HepG2 (cell line): ENCODE results near the gene NUDT19. TPM values are rescaled to one million over a fixed set of nuclear protein-coding genes. Genes with fewer than 3 reads are reported as not detected.

ENCODE experiments used
- BHLHE40 ChIP-seq: IDR thresholded peaks from 2 replicates; pipeline ENCODE4 v1.6.1; 2011; ENCODE audit warnings: low read length, improper control_type of control experiment
- MAFF ChIP-seq: IDR thresholded peaks from 2 replicates; pipeline ENCODE4 v1.6.1; 2011; ENCODE audit warnings: low read depth, low read length, improper control_type of control experiment
- PITX1 ChIP-seq: sonication (generic); formaldehyde crosslinking; IDR thresholded peaks from 2 replicates; pipeline ENCODE4 v1.5.1; 2020; ENCODE audit warnings: mild to moderate bottlenecking, missing genetic modification reagents
- SAFB2 ChIP-seq: sonication (generic); formaldehyde crosslinking; IDR thresholded peaks from 2 replicates; pipeline ENCODE4 v1.5.1; 2020; ENCODE audit warnings: missing genetic modification reagents, low read depth, mild to moderate bottlenecking, borderline replicate concordance
- THAP11 ChIP-seq: IDR thresholded peaks from 2 replicates; pipeline ENCODE4 v1.6.1; 2016; ENCODE audit warnings: missing biosample characterization, missing genetic modification reagents
- TP53 ChIP-seq: sonication (generic); formaldehyde crosslinking; conservative IDR thresholded peaks from 2 replicates; pipeline ENCODE4 v1.4.0; 2020; ENCODE audit warnings: missing genetic modification reagents
- UBTF ChIP-seq: sonication (generic); formaldehyde crosslinking; IDR thresholded peaks from 2 replicates; pipeline ENCODE4 v1.4.0; 2020; ENCODE audit warnings: mild to moderate bottlenecking, missing genetic modification reagents
- ZFP41 ChIP-seq: sonication (generic); formaldehyde crosslinking; IDR thresholded peaks from 2 replicates; pipeline ENCODE4 v1.4.0; 2020; ENCODE audit warnings: mild to moderate bottlenecking, missing genetic modification reagents, borderline replicate concordance
- ZNF180 ChIP-seq: sonication (generic); formaldehyde crosslinking; IDR thresholded peaks from 2 replicates; pipeline ENCODE4 v1.4.0; 2020; ENCODE audit warnings: low read depth, missing genetic modification reagents, borderline replicate concordance
- ZNF503 ChIP-seq: sonication (generic); formaldehyde crosslinking; IDR thresholded peaks from 2 replicates; pipeline ENCODE4 v1.4.0; 2020; ENCODE audit warnings: missing genetic modification reagents
- polyA plus RNA-seq, 8 experiments: library from polyadenylated mRNA; depleted of rRNA in 3 of 8; stranded (reverse) in 7 of 8; unstranded in 1 of 8; fragments of >200 nt; fragmentation: Illumina TruSeq in 4 of 8; extraction: Trizol in 4 of 8; gene quantifications; 2 replicates each; pipeline versions ENCODE4 v1.2.1 to v1.2.3, GENCODE V29; 2011 to 2016; ENCODE audit warnings: low read depth in 4 of 8, missing spikeins in 1 of 8, mixed read lengths in 1 of 8; ENCODE audit not compliant: insufficient read depth in 1 of 8
- total RNA-seq, 5 experiments: library from RNA; depleted of rRNA; stranded (reverse); fragments of >200 nt; fragmentation: Illumina TruSeq; extraction: Trizol; gene quantifications; 2 replicates each; pipeline ENCODE4 v1.2.3, GENCODE V29; 2016; ENCODE audit warnings: low read depth in 1 of 5
- TF ChIP-seq, protein P1 (sequence below): IDR thresholded peaks from 2 replicates; pipeline ENCODE4 v1.6.1; 2016; ENCODE audit warnings: low read depth, missing genetic modification reagents, missing compliant biosample characterization
- TF ChIP-seq, protein P2 (sequence below): sonication (generic); formaldehyde crosslinking; IDR thresholded peaks from 2 replicates; pipeline ENCODE4 v1.5.0; 2020; ENCODE audit warnings: missing genetic modification reagents, mild to moderate bottlenecking, borderline replicate concordance
- TF ChIP-seq, protein P3 (sequence below): IDR thresholded peaks from 2 replicates; pipeline ENCODE4 v1.6.1; 2016; ENCODE audit warnings: missing biosample characterization, missing genetic modification reagents, low read depth
- TF ChIP-seq, protein P4 (sequence below): sonication (generic); formaldehyde crosslinking; IDR thresholded peaks from 2 replicates; pipeline ENCODE4 v1.4.0; 2020; ENCODE audit warnings: mild to moderate bottlenecking, missing genetic modification reagents

The NUDT19 gene
- total and polyA plus RNA-seq, 2 of the 13 experiments (the other 11 are each of a cell fraction or from before 2014, with no cell fraction given): 3.1 to 3.6 TPM

DNA sequence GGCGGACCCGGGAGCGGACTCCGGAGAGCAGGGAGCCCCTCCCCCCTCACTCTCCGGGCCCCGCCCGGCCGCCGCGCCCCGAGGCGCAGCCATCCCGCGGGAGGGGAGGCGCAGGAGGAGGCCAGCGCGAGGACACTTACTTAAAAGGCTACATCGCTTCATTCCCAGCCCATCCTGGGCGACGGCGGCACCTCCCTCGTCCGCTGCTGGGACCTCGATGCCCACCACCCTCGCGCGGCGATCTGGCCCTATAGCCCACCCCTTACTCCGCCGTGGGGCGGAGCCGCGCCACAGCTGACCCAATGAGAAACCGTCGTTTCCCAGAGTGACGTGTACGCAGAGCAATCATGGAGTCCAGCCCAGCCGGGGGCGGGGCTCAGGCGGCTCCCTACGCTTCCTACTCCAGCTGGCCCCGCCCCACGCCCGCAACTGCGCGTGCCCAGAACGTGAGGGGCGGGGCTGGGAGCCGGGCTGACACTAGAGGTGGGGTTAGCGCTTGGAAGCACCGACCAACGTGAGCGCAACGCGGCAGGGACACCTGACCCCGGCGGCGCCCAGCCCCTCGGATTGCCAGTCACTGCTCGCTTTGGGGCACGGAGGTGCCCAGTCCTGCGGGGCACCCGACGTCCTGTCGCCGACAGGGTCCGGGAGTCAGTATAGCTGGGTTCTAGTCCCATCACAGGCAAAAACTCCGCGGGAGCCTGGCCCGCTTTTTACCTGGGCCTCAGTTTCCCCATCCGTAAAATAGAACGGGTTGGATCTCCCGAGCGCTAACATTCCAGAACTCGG is 16.5 kb upstream of the NUDT19 start, which contains the start of gene ANKRD27 (continued):
- peak; percentile 22; the same call in 1 of the 2 replicates for TF ChIP-seq PITX1 (CRISPR knock-in tag)
- TF ChIP-seq, protein P1, sequence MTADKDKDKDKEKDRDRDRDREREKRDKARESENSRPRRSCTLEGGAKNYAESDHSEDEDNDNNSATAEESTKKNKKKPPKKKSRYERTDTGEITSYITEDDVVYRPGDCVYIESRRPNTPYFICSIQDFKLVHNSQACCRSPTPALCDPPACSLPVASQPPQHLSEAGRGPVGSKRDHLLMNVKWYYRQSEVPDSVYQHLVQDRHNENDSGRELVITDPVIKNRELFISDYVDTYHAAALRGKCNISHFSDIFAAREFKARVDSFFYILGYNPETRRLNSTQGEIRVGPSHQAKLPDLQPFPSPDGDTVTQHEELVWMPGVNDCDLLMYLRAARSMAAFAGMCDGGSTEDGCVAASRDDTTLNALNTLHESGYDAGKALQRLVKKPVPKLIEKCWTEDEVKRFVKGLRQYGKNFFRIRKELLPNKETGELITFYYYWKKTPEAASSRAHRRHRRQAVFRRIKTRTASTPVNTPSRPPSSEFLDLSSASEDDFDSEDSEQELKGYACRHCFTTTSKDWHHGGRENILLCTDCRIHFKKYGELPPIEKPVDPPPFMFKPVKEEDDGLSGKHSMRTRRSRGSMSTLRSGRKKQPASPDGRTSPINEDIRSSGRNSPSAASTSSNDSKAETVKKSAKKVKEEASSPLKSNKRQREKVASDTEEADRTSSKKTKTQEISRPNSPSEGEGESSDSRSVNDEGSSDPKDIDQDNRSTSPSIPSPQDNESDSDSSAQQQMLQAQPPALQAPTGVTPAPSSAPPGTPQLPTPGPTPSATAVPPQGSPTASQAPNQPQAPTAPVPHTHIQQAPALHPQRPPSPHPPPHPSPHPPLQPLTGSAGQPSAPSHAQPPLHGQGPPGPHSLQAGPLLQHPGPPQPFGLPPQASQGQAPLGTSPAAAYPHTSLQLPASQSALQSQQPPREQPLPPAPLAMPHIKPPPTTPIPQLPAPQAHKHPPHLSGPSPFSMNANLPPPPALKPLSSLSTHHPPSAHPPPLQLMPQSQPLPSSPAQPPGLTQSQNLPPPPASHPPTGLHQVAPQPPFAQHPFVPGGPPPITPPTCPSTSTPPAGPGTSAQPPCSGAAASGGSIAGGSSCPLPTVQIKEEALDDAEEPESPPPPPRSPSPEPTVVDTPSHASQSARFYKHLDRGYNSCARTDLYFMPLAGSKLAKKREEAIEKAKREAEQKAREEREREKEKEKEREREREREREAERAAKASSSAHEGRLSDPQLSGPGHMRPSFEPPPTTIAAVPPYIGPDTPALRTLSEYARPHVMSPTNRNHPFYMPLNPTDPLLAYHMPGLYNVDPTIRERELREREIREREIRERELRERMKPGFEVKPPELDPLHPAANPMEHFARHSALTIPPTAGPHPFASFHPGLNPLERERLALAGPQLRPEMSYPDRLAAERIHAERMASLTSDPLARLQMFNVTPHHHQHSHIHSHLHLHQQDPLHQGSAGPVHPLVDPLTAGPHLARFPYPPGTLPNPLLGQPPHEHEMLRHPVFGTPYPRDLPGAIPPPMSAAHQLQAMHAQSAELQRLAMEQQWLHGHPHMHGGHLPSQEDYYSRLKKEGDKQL (CRISPR knock-in tag): no peak
- 0 out of 2 replicates have a peak, but pooled peaks have one; percentile 15 for TF ChIP-seq THAP11 (CRISPR knock-in tag)
- TF ChIP-seq ZFP41 (CRISPR knock-in tag): peak; percentile 42; the same call in 1 of the 2 replicates
- TF ChIP-seq TP53: no peak
- no peak for TF ChIP-seq SAFB2
- TF ChIP-seq ZNF503 (CRISPR knock-in tag): no peak
- TF ChIP-seq, protein P2, sequence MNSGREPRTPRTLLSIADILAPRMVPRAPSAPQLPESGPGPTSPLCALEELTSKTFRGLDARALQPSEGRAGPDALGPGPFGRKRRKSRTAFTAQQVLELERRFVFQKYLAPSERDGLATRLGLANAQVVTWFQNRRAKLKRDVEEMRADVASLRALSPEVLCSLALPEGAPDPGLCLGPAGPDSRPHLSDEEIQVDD (CRISPR knock-in tag): no peak; the same call in 1 of the 2 replicates
- peak; percentile 85 for TF ChIP-seq BHLHE40
- TF ChIP-seq, protein P3, sequence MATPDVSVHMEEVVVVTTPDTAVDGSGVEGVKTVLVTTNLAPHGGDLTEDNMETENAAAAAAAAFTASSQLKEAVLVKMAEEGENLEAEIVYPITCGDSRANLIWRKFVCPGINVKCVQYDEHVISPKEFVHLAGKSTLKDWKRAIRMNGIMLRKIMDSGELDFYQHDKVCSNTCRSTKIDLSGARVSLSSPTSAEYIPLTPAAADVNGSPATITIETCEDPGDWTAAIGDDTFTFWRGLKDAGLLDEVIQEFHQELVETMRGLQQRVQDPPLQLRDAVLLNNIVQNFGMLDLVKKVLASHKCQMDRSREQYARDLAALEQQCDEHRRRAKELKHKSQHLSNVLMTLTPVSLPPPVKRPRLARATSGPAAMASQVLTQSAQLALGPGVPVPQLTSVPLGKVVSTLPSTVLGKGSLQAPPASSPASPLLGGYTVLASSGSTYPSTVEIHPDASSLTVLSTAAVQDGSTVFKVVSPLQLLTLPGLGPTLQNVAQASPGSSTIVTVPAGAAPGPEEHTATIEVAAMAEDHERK (CRISPR knock-in tag): no peak
- no peak for TF ChIP-seq MAFF
- TF ChIP-seq, protein P4, sequence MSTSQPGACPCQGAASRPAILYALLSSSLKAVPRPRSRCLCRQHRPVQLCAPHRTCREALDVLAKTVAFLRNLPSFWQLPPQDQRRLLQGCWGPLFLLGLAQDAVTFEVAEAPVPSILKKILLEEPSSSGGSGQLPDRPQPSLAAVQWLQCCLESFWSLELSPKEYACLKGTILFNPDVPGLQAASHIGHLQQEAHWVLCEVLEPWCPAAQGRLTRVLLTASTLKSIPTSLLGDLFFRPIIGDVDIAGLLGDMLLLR: 0 out of 2 replicates have a peak, but pooled peaks have one; percentile 4
- TF ChIP-seq UBTF (CRISPR knock-in tag): peak; percentile 13; the same call in 1 of the 2 replicates
- TF ChIP-seq ZNF180 (CRISPR knock-in tag): no peak
